PFSK-1 (cell line): ENCODE measurements around the gene CSRP3.

Experiments used
- FOXP2 ChIP-seq: optimal IDR thresholded peaks from 2 replicates; pipeline ENCODE3; 2011; ENCODE audit warnings: borderline replicate concordance, control low read depth, inconsistent platforms; ENCODE audit not compliant: insufficient read depth; ENCODE audit errors: extremely low read length, extremely low read depth
- POLR2AphosphoS5 ChIP-seq: IDR thresholded peaks from 2 replicates; pipeline ENCODE4 v1.6.1; 2012; ENCODE audit warnings: low read depth, mild to moderate bottlenecking, control low read depth, low read length, moderate library complexity
- REST ChIP-seq, 2 experiments: IDR thresholded peaks; 2 replicates each; pipeline versions ENCODE4 v1.6.1 to v1.8.0; 2011 to 2012; ENCODE audit warnings: low read depth in 2 of 2, low read length in 2 of 2, control low read depth in 1 of 2, inconsistent platforms in 1 of 2, mild to moderate bottlenecking in 1 of 2, moderate library complexity in 1 of 2; ENCODE audit not compliant: insufficient read depth in 1 of 2
- SIN3A ChIP-seq: IDR thresholded peaks from 2 replicates; pipeline ENCODE4 v1.6.1; 2012; ENCODE audit warnings: mild to moderate bottlenecking, low read length, moderate library complexity, borderline replicate concordance; ENCODE audit not compliant: insufficient read depth
- TAF1 ChIP-seq: IDR thresholded peaks from 2 replicates; pipeline ENCODE4 v1.6.1; 2012; ENCODE audit warnings: low read length, control low read depth, borderline replicate concordance; ENCODE audit not compliant: insufficient read depth

- TF ChIP-seq POLR2AphosphoS5 (no peak), REST (IDR thresholded peaks at IDR 0.05; ENCODE audit: insufficient read depth in 1 of 2, low read depth in 2 of 2, low read length in 2 of 2) (no peak), FOXP2 (no peak), TAF1 (no peak), SIN3A (no peak)
These were observed 42.8 kb upstream of the CSRP3 start for GRCh38 chr11:19244621-19245020.
